Measurements from ENCODE around the gene ADD3.

ADD3 gene

DNA sequence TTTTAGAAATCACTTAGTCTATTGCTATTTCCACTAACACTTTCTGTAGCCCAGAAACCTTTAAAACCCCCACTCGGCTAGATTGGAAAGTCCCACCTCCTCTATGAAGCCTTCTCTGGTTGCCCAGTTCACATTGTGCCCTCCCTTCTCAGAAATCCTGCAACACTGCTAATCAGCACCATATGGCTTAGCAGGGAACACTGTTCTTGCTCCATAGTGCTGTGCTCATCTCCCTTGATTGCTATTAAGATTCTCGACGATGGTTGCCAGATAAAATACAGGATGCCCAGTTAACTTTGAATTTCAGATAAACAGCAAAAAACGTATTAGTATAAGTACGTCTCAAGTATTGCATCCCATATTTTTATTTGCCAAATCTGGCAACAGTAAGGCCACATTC lies 44.3 kb upstream of the ADD3 start:
- DNase-seq (ENCODE audit: low read depth), result peak; percentile 93
- TF ChIP-seq, protein P1, sequence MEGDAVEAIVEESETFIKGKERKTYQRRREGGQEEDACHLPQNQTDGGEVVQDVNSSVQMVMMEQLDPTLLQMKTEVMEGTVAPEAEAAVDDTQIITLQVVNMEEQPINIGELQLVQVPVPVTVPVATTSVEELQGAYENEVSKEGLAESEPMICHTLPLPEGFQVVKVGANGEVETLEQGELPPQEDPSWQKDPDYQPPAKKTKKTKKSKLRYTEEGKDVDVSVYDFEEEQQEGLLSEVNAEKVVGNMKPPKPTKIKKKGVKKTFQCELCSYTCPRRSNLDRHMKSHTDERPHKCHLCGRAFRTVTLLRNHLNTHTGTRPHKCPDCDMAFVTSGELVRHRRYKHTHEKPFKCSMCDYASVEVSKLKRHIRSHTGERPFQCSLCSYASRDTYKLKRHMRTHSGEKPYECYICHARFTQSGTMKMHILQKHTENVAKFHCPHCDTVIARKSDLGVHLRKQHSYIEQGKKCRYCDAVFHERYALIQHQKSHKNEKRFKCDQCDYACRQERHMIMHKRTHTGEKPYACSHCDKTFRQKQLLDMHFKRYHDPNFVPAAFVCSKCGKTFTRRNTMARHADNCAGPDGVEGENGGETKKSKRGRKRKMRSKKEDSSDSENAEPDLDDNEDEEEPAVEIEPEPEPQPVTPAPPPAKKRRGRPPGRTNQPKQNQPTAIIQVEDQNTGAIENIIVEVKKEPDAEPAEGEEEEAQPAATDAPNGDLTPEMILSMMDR (conservative IDR thresholded peaks at IDR 0.05; ENCODE audit: control insufficient read depth, insufficient read depth, low read depth, low read length), result no peak
- H3K4me3 ChIP-seq (ENCODE audit: control insufficient read depth, low read depth, low read length), result no peak overlapping the region

- TF ChIP-seq, protein P1 (conservative IDR thresholded peaks at IDR 0.05; ENCODE audit: control insufficient read depth, insufficient read depth, low read depth, low read length), result no peak
- H3K4me3 ChIP-seq (ENCODE audit: control insufficient read depth, low read depth, low read length), result no peak overlapping the region
- DNase-seq (ENCODE audit: low read depth), result no peak
Observed at GRCh38 chr10:109964318-109964717, 43.5 kb upstream of the ADD3 start.

DNA sequence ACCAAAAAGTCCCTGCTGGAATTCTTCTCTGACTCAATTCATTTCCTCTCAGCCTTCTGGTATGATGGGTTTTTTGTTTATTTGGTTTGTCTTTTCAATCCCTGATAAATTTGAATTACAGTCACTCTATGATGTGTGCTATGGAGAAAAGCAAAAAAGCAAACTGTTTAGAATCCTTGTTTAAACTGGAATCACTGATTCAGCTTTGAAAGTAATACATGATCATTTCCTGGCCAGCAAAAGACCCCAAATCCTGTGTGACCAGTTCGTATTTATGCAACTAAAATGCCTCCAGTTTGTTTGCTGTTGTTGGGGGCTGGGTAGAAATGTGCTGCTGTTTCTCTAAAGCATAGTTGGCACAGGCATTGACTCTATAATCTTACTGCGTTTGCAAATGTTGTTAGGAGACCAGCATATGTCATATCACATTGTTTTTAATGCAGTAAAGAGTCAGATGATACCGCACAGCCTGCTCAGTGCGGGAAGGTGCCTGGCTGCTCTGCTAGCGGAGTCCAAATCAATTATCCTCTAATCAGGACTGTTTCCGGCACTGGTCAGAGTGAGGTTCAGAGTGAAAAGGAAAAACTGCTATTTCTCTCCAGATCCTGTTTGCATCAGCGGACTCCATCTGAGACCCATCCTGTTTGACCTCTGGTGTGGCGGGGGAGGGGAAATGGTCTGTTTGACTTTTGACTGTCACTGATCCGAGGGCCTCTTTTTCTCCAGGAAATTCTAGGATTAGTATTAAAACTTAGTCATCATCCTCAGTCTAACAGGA lies 40.6 kb upstream of the ADD3 start:
- TF ChIP-seq, protein P1 (conservative IDR thresholded peaks at IDR 0.05; ENCODE audit: control insufficient read depth, insufficient read depth, low read depth, low read length), result no peak
- peak; percentile 63 for DNase-seq (ENCODE audit: low read depth)
- H3K4me3 ChIP-seq (ENCODE audit: control insufficient read depth, low read depth, low read length), result no peak overlapping the region

DNA sequence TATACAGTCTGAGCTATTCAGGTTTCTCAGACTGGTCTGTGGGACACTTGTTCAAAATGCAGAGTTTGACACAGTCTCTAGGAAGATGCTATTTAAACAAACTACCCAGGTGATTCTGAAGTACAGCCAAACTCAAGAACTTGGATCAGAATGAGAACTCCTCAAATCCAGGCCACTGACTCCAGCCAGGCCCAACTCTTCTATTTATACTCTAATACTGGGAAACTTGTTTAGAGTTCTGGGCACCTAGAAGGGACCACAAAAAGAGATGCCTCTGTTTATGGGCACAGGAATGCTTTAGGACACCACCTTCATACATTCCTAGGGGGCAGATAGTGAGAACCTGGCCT lies 40.1 kb upstream of the ADD3 start:
- H3K4me3 ChIP-seq (ENCODE audit: control insufficient read depth, low read depth, low read length), result no peak overlapping the region
- DNase-seq (ENCODE audit: low read depth), result no peak
- TF ChIP-seq, protein P1 (conservative IDR thresholded peaks at IDR 0.05; ENCODE audit: control insufficient read depth, insufficient read depth, low read depth, low read length), result no peak

GRCh38 chr10:109968953-109969759 lies 38.6 kb upstream of the ADD3 start:
- DNase-seq (ENCODE audit: low read depth), result no peak
- H3K4me3 ChIP-seq (ENCODE audit: control insufficient read depth, low read depth, low read length), result no peak overlapping the region
- TF ChIP-seq, protein P1 (conservative IDR thresholded peaks at IDR 0.05; ENCODE audit: control insufficient read depth, insufficient read depth, low read depth, low read length), result no peak

GRCh38 chr10:109969760-109970346 lies 37.9 kb upstream of the ADD3 start:
- TF ChIP-seq, protein P1 (conservative IDR thresholded peaks at IDR 0.05; ENCODE audit: control insufficient read depth, insufficient read depth, low read depth, low read length), result no peak
- no peak overlapping the region for H3K4me3 ChIP-seq (ENCODE audit: control insufficient read depth, low read depth, low read length)
- DNase-seq (ENCODE audit: low read depth), result no peak

Measured in fibroblast of mammary gland (primary cell).